ENCODE measurements around the gene ARFGAP3.
A peak's percentile ranks its signal among the peaks of the same experiment; 100 is the strongest.

Gene ARFGAP3, protein sequence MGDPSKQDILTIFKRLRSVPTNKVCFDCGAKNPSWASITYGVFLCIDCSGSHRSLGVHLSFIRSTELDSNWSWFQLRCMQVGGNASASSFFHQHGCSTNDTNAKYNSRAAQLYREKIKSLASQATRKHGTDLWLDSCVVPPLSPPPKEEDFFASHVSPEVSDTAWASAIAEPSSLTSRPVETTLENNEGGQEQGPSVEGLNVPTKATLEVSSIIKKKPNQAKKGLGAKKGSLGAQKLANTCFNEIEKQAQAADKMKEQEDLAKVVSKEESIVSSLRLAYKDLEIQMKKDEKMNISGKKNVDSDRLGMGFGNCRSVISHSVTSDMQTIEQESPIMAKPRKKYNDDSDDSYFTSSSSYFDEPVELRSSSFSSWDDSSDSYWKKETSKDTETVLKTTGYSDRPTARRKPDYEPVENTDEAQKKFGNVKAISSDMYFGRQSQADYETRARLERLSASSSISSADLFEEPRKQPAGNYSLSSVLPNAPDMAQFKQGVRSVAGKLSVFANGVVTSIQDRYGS

GRCh38 chr22:42856865-42857704, at the start of gene ARFGAP3:
ARFGAP3 (minus strand) TSS chr22:42857273; CDS start chr22:42857182, 91 bp downstream.
- DNase-seq (ENCODE audit: low read depth in 2 of 2): peak; percentile 77 to 80

DNA sequence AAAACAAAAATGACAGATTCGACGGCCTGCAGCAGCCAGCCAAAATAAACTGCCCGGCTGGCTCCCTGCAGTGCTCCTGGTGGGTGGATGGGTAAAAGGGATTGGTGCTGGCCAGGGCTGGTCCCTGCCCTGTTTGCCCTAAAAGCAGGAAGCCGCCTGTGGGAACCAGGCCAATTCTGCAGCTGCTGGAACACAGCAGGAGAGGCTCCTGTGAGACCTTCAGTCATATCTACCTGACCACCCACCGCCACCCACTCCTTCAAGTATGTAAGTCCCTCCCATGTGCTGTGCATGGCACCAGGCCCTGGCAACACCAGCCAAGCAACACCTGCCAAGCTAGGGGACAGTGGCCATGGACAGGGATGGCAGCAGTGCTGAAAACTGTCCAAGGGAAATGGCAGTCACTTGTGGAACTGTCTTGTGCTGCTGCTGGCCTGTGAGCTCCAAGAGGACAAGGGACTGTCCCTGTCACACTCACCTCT, 48.7 kb upstream of the ARFGAP3 start:
- DNase-seq (ENCODE audit: low read depth in 2 of 2): no peak

DNA sequence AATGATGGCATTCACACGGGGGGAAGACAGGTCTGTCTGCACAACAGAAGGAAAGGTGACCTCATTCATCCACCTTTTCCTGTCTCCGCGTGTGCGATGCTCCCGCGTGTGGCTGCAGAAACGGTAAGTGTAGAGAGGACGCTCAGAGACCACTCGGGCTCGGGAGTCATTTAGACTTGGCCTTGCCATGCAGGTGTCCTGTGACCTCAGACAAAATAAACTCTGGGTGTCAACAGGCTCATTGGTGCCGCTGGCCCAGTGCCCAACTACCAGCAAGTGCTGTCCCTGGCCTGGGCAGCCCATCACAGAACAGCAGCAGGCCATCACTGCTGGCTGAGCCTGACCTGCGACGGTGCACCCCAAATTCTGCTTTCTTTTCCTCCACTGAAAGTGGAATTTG, 48.1 kb upstream of the ARFGAP3 start:
- no peak for DNase-seq (ENCODE audit: low read depth in 2 of 2)

DNA sequence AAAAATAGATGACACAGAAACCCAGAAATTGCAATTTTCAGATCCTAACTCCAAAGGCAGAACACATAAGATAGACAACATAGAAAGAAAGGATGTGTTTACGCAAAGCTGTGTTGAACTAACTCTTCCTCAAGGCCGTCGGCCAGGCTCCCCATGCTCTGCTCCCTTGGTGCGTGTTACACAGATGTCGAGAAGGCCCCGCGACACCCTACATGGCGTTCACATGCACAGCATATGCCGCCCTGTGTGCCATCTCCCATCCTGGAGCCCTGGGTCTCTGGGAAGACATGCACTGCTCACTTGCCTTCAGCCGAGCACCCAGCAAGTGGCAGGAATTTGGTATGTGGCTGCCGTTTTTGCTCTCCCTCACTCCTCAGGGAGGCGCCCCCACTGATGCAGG, 47.0 kb upstream of the ARFGAP3 start:
- DNase-seq (ENCODE audit: low read depth in 2 of 2): no peak

DNA sequence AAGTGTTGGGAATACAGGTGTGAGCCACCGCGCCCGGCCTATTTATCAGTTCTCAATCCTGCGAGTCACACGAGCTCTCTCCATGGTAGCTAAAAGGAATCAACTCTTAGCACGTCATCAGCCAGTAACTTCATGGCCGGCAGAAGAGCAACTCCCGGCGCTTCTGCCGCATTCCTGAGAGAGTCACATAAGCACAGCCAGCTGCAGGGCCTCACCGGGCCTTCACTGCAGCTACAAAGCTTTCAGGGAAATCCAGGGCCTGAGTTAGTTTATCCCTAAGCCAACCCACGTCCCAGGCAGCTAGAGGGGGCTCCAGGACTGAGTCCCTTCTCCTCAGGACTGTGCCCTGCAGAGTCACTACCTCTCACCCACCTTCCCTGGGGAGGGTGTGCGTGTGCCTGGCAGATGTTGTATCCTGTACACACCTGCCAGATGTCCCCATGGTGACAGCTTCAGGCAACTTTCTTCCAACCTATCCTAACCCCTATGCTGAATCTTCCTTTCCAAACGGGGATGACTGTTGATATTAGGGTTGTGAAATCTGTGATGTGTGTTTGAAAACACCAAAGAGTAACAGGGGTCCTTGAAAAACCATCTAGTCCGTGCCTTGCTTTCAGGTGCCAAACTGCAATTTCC, 45.9 kb upstream of the ARFGAP3 start:
- DNase-seq (ENCODE audit: low read depth in 2 of 2): peak; percentile 33 to 36

GRCh38 chr22:42901790-42902508, 44.9 kb upstream of the ARFGAP3 start:
- DNase-seq (ENCODE audit: low read depth in 2 of 2): no peak

- DNase-seq (ENCODE audit: low read depth in 2 of 2): no peak
These were observed 40.9 kb upstream of the ARFGAP3 start for GRCh38 chr22:42897960-42898359.

- DNase-seq (ENCODE audit: low read depth in 2 of 2): no peak
These were observed 38.5 kb upstream of the ARFGAP3 start for GRCh38 chr22:42895541-42895981.

DNA sequence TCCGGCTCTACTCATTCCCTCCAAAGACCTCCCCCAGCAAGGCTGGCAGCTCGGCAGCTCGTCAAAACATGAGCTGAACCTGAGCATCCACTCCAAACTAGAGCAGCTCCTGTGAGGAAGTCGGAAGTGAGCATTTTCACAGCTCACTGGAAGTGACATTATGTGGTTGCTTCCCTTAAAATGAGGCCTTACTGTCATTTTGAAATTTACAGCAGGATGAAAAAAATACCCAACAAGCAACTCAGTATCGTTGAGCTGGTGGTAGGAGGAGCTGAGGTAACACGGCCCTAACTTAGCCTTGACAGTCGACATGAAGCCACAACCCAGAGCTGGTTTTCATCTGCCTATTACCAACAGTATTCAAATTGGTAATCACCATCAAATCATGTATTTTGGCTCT, 38.0 kb upstream of the ARFGAP3 start:
- DNase-seq (ENCODE audit: low read depth in 2 of 2): no peak

- DNase-seq (ENCODE audit: low read depth in 2 of 2): no peak
These were observed 36.5 kb upstream of the ARFGAP3 start for GRCh38 chr22:42893371-42894150.

DNA sequence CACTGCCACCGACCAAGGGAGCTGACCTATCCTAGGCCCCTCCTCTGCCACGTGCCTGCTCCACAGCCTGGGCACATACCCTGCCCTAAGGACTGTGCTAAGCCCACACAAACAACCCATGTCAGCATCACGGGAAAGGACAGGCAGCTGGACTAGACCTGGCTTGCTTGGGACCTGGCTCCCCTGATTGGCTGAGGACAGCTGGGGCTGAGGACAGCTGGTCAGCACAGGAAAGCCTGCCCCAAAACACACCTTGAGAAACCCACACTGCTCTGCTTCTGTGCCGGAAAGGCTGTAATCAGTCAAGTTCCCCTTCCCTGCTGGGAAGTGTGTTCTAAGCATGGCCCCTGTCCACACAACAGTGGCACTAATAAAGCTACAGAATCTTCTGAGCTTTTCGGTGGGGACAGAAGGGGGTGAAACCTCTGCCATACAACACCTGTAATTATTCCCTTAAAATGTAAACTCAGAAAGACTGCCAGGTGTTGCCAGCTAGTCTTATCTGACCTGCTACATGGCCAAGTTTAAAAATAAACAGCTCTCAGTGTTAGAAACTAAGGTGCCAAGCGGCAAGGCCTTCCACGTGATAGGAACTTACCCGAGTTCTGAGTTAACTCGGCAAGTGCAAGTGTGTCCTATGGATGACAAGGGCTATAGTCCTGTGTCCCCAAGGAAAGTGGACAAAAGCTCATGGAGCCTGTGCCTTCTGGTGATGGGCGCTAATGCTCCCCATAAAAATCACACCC, 35.7 kb upstream of the ARFGAP3 start:
- no peak for DNase-seq (ENCODE audit: low read depth in 2 of 2)

GRCh38 chr22:42892156-42892555, 35.1 kb upstream of the ARFGAP3 start:
- no peak for DNase-seq (ENCODE audit: low read depth in 2 of 2)

- no peak for DNase-seq (ENCODE audit: low read depth in 2 of 2)
These were observed 34.6 kb upstream of the ARFGAP3 start for GRCh38 chr22:42891696-42892095.

DNA sequence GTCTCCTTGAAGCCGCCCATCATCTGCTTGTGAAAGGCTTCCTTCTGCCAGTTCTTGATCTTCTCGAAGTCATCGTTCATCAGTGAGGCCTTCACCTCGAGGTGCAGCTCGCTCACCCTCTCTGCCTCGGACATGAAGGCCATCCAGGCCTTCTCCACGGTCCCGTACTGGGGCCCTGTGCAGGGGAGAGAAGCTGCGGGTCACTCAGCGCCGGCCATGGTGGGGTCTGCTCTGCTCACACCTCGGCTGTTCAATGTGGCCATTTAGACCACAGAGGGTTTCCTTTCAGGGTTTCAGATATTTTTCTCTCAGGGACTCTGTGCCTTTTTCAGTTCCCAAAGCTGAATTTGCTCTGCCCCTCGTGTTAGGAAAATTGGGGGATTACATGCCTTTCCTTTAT, 33.9 kb upstream of the ARFGAP3 start:
- DNase-seq (ENCODE audit: low read depth in 2 of 2): no peak

DNA sequence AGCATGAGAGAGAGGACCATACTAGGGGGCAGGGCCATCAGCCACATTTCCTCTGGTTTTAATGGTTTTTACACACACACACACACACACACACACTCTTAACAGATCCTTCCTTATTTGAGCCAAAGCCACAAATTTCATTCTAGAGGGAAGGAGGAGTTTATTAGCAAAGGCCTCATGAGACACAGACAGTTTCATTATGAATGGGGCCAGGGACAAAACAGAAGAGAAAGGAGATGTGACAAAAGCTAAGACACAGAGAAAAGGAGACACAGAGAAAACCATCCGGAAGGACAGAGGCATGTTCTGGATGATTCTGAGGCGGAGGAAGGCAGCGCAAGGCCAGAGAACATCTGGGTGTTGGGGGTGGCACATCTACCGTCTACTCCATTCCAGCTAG, 32.2 kb upstream of the ARFGAP3 start:
- DNase-seq (ENCODE audit: low read depth in 2 of 2): no peak

DNA sequence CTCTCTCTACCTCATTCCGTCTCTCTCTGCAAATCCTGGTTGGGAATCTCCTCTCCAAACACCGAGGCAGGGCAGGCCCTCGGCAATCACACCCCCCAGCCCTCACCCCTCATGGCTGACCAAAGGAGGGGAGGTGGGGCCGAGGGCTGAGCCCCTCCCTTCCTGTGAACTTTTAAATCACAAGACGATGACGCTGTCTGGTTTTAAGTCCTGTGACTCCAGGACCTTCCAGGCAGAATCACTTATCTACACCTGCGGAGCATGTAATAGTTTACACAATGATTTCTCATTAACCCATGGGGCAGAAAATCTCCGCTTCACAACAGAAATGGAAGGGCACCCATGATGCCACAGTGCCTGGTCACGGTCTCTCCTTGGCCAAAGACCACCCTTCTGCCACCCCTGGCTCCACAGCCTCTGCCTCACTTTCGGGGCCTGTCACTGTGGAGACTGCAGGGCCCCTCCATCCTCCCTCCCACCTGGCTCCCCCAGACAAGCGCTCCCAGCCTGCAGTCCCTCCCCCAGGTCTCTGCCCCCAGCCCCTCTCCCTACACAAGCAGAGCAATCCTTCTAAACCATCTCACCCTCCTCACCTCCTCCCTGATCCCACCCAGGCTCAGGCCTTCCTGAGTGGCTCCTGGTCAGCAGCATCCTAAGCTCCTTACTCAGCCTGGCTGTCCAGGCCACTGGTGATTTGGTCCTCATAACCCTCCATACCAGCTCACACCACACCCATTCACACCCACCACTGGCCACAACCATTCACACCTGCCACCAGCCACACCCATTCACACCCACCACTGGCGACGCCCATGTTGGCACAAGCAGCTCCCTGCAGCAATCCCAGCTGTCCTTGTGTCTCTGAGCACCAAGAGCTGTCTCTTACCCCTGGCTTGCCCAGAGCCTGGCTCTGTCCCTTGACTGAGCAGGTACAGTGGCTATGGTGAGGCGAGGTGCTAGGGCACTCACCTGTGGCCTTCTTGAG, 30.7 kb upstream of the ARFGAP3 start:
- DNase-seq (ENCODE audit: low read depth in 2 of 2): no peak

GRCh38 chr22:42887120-42887519, 30.0 kb upstream of the ARFGAP3 start:
- DNase-seq (ENCODE audit: low read depth in 2 of 2): no peak

GRCh38 chr22:42885446-42885845, 28.4 kb upstream of the ARFGAP3 start:
- no peak for DNase-seq (ENCODE audit: low read depth in 2 of 2)

Measured in fibroblast of skin of left biceps (primary cell).